ENCODE results near the gene FSTL3. TPM values are rescaled to one million over a fixed set of nuclear protein-coding genes. Genes with fewer than 3 reads are reported as not detected.

FSTL3 gene
- total and polyA plus RNA-seq, 10 of the 15 experiments (the other 5 are each of a cell fraction or from before 2014, with no cell fraction given), result 0.42 to 13.5 (median 3.6) TPM

DNA sequence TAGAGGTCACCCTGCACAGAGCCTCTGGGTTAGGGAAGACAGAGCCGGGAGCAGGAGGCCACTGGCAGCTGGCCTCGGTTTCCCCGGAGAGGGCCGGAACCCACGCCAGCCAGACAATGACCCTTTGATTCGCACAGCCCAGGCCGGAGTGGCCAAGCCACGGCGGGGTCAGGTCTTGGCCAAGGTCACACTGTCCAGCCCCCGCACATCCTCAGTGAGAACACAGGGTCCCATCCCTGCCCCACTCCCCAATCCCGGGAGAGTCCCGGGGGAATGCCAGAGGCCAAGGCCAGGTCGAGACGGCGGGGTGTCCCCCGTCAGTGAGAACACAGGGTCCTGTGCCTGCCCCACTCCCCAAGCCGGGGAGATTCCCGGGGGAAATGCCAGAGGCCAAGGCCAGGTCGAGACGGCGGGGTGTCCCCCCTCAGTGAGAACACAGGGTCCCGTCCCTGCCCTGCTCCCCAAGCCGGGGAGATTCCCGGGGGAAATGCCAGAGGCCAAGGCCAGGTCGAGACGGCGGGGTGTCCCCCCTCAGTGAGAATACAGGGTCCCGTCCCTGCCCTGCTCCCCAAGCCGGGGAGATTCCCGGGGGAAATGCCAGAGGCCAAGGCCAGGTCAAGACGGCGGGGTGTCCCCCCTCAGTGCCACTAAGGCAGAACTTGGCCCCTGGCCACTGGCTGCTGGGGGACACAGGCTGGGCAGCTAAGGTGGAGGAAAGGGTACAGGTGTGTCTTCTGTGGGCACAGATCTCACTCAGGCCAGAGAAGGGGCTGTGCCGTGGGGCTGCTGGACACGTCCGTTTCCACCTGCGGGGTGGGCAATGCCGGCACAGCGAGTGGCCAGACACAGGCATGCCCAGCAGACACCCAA is 1.7 kb upstream of the FSTL3 start:
- intact Hi-C loops (cut with micrococcal nuclease; ENCODE audit: unreplicated experiment), result no loop called here
- Histone ChIP-seq H4K20me1 (ENCODE audit: control insufficient read depth, insufficient read depth) (no peaks in the 10 kb centered on the region; the same call in 1 of the 2 replicates), H3K27ac (ENCODE audit: control insufficient read depth, insufficient read depth) (no peak overlapping the region), H2AFZ (ENCODE audit: control insufficient read depth, low read depth, low read length) (no peak overlapping the region), H3K9ac (ENCODE audit: control insufficient read depth, insufficient read depth, low read length) (no peak overlapping the region), H3K79me2 (ENCODE audit: control insufficient read depth, insufficient read depth, low read length) (no peaks in the 10 kb centered on the region), H3K27me3 (replicated peaks in 1 of 2; ENCODE audit: control insufficient read depth in 2 of 2, insufficient read depth in 2 of 2, low read length in 1 of 2) (no peaks in the 10 kb centered on the region), H3K4me3 (no peak overlapping the region), H3K9me3 (replicated peaks; ENCODE audit: control insufficient read depth, insufficient read depth, low read length) (no peaks in the 10 kb centered on the region), H3K36me3 (ENCODE audit: control insufficient read depth in 2 of 2, insufficient read depth in 2 of 2, low read length in 1 of 2) (no peaks in the 10 kb centered on the region), H3K4me2 (ENCODE audit: control insufficient read depth, insufficient read depth) (no peak overlapping the region), H3K4me1 (ENCODE audit: control insufficient read depth, insufficient read depth, low read length) (peaks cover 22% of the 10 kb centered on the region)
- DNase-seq (ENCODE audit: low read depth, low spot score), result no peak
- in situ Hi-C loops (cut with MboI), result no loop called here
- no TSS peak for BruUV-seq (replicated peaks)
- FAIRE-seq, result no peak
- SMC1A ChIA-PET (ENCODE audit: uncharacterized antibody, unreplicated experiment), result interaction anchor here (0.8 kb wide), 1 partner anchor 11 kb away, joined by 3 read pairs; the partner anchor contains the start of gene RNF126
- POLR2A ChIA-PET, result interaction anchor here (0.5 kb wide), 1 partner anchor 209 kb away, joined by 3 read pairs; no protein-coding TSS in a partner anchor
- 25% methylated on average over 38 of the region's 38 CpGs for whole genome bisulfite sequencing (ENCODE audit: insufficient coverage, insufficient replicate concordance, low lambda C conversion rate, missing lambda C conversion rate)
- RAD21 ChIA-PET (ENCODE audit: unreplicated experiment), result interaction anchor here (0.6 to 1.3 kb wide), 2 partner anchors 9 to 60 kb away, joined by 3 read pairs; no protein-coding TSS in a partner anchor
- peak; percentile 51 for ATAC-seq
- CTCF ChIA-PET, result no interaction called here
- TF ChIP-seq CBX5 (IDR thresholded peaks at IDR 0.05; ENCODE audit: low read depth) (no peak), GABPA (IDR thresholded peaks at IDR 0.05; ENCODE audit: low read depth) (no peak), GATAD2B (conservative IDR thresholded peaks at IDR 0.05; ENCODE audit: low read depth) (peak; percentile 19; the same call in 1 of the 2 replicates), STAT1 (conservative IDR thresholded peaks at IDR 0.05) (no peak), SP1 (IDR thresholded peaks at IDR 0.05; ENCODE audit: low read depth, low read length) (peak; percentile 33), BCL11A (IDR thresholded peaks at IDR 0.05; ENCODE audit: low read depth, low read length) (0 out of 2 replicates have a peak, but pooled peaks have one; percentile 16), SMARCA5 (IDR thresholded peaks at IDR 0.05) (no peak), SPI1 (IDR thresholded peaks at IDR 0.05; ENCODE audit: borderline replicate concordance, insufficient read depth, low read depth, low read length) (no peak)
- TF ChIP-seq, protein P1, sequence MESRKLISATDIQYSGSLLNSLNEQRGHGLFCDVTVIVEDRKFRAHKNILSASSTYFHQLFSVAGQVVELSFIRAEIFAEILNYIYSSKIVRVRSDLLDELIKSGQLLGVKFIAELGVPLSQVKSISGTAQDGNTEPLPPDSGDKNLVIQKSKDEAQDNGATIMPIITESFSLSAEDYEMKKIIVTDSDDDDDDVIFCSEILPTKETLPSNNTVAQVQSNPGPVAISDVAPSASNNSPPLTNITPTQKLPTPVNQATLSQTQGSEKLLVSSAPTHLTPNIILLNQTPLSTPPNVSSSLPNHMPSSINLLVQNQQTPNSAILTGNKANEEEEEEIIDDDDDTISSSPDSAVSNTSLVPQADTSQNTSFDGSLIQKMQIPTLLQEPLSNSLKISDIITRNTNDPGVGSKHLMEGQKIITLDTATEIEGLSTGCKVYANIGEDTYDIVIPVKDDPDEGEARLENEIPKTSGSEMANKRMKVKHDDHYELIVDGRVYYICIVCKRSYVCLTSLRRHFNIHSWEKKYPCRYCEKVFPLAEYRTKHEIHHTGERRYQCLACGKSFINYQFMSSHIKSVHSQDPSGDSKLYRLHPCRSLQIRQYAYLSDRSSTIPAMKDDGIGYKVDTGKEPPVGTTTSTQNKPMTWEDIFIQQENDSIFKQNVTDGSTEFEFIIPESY (IDR thresholded peaks at IDR 0.05), result no peak
- TF ChIP-seq, protein P2, sequence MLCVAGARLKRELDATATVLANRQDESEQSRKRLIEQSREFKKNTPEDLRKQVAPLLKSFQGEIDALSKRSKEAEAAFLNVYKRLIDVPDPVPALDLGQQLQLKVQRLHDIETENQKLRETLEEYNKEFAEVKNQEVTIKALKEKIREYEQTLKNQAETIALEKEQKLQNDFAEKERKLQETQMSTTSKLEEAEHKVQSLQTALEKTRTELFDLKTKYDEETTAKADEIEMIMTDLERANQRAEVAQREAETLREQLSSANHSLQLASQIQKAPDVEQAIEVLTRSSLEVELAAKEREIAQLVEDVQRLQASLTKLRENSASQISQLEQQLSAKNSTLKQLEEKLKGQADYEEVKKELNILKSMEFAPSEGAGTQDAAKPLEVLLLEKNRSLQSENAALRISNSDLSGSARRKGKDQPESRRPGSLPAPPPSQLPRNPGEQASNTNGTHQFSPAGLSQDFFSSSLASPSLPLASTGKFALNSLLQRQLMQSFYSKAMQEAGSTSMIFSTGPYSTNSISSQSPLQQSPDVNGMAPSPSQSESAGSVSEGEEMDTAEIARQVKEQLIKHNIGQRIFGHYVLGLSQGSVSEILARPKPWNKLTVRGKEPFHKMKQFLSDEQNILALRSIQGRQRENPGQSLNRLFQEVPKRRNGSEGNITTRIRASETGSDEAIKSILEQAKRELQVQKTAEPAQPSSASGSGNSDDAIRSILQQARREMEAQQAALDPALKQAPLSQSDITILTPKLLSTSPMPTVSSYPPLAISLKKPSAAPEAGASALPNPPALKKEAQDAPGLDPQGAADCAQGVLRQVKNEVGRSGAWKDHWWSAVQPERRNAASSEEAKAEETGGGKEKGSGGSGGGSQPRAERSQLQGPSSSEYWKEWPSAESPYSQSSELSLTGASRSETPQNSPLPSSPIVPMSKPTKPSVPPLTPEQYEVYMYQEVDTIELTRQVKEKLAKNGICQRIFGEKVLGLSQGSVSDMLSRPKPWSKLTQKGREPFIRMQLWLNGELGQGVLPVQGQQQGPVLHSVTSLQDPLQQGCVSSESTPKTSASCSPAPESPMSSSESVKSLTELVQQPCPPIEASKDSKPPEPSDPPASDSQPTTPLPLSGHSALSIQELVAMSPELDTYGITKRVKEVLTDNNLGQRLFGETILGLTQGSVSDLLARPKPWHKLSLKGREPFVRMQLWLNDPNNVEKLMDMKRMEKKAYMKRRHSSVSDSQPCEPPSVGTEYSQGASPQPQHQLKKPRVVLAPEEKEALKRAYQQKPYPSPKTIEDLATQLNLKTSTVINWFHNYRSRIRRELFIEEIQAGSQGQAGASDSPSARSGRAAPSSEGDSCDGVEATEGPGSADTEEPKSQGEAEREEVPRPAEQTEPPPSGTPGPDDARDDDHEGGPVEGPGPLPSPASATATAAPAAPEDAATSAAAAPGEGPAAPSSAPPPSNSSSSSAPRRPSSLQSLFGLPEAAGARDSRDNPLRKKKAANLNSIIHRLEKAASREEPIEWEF (IDR thresholded peaks at IDR 0.05; ENCODE audit: insufficient replicate concordance, low read depth, low read length), result no peak
- TF ChIP-seq, protein P3, sequence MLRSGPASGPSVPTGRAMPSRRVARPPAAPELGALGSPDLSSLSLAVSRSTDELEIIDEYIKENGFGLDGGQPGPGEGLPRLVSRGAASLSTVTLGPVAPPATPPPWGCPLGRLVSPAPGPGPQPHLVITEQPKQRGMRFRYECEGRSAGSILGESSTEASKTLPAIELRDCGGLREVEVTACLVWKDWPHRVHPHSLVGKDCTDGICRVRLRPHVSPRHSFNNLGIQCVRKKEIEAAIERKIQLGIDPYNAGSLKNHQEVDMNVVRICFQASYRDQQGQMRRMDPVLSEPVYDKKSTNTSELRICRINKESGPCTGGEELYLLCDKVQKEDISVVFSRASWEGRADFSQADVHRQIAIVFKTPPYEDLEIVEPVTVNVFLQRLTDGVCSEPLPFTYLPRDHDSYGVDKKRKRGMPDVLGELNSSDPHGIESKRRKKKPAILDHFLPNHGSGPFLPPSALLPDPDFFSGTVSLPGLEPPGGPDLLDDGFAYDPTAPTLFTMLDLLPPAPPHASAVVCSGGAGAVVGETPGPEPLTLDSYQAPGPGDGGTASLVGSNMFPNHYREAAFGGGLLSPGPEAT (IDR thresholded peaks at IDR 0.05; ENCODE audit: low read depth), result peak; percentile 30; the same call in 1 of the 2 replicates

Data from GM12878 (cell line).